MCF 10A (cell line): ENCODE results near the gene MUC12. TPM values are rescaled to one million over a fixed set of nuclear protein-coding genes. Genes with fewer than 3 reads are reported as not detected.
"Not testable (repeated sequence)": the region's sequence is repeated elsewhere in the genome, so short reads cannot be mapped to it uniquely, and the experiment has no call there.

ENCODE experiments used
- Bru-seq: library from RNA; stranded (reverse); fragments of 400-500 nt; gene quantifications from one replicate; lab custom pipeline; 2021; lab: Mats Ljungman, UMichigan
- BruChase-seq, 2 experiments: library from RNA; stranded (reverse); fragments of 400-500 nt; gene quantifications; one replicate each; lab custom pipeline; 2021; lab: Mats Ljungman, UMichigan
- BruUV-seq: library from RNA; stranded (reverse); fragments of 400-500 nt; replicated peaks from 2 replicates; lab custom pipeline; 2021; lab: Mats Ljungman, UMichigan
- CTCF ChIA-PET: fragments of 300-600 bp; sonication (Branson Sonifier 250); formaldehyde crosslinking; extraction: SDS; loops from one replicate; lab custom pipeline; 2021; ENCODE audit warnings: antibody characterized with exemption, inconsistent platforms; lab: Yijun Ruan, JAX
- POLR2A ChIA-PET: fragments of 300-600, 350-650 bp; sonication (Branson Sonifier 250); formaldehyde crosslinking; extraction: SDS; loops from one replicate; lab custom pipeline; 2020; ENCODE audit warnings: antibody characterized with exemption, inconsistent platforms; lab: Yijun Ruan, JAX
- DNase-seq: peaks from one replicate; pipeline ENCODE4 v3.0.0-alpha.2; 2018; ENCODE audit not compliant: unreplicated experiment
- H3K27ac Mint-ChIP-seq: one replicate; pipeline ENCODE4 v1.8.0; 2022; ENCODE audit warnings: mild to moderate bottlenecking, low read depth, mixed read lengths; ENCODE audit not compliant: unreplicated experiment
- H3K27me3 Mint-ChIP-seq: one replicate; pipeline ENCODE4 v1.8.0; 2022; ENCODE audit warnings: mixed read lengths; ENCODE audit not compliant: insufficient read depth, unreplicated experiment
- H3K36me3 Mint-ChIP-seq: one replicate; pipeline ENCODE4 v1.8.0; 2022; ENCODE audit warnings: mild to moderate bottlenecking, moderate library complexity, mixed read lengths; ENCODE audit not compliant: insufficient read depth, unreplicated experiment
- H3K4me1 Mint-ChIP-seq: one replicate; pipeline ENCODE4 v1.8.0; 2022; ENCODE audit warnings: mixed read lengths; ENCODE audit not compliant: insufficient read depth, unreplicated experiment
- H3K4me3 Mint-ChIP-seq: one replicate; pipeline ENCODE4 v1.8.0; 2022; ENCODE audit warnings: mild to moderate bottlenecking, moderate library complexity, mixed read lengths; ENCODE audit not compliant: unreplicated experiment
- H3K9me3 Mint-ChIP-seq: one replicate; pipeline ENCODE4 v1.8.0; 2022; ENCODE audit warnings: mixed read lengths; ENCODE audit not compliant: unreplicated experiment
- CTCF ChIP-seq: fragments of 200-600 bp; IDR thresholded peaks from one replicate; pipeline ENCODE4 v1.8.0; 2022; ENCODE audit warnings: antibody characterized with exemption, mild to moderate bottlenecking; ENCODE audit not compliant: unreplicated experiment
- intact Hi-C: fragments of 100-400 bp; cut with micrococcal nuclease; formaldehyde crosslinking; loops from 2 replicates; pipeline ENCODE4 v1.14.1; 2022
- long read RNA-seq: library from polyadenylated mRNA; stranded (forward); transcript quantifications from one replicate; pipeline ENCODE4 v2.0.0, GENCODE V29; 2022
- total RNA-seq: library from RNA; stranded (reverse); gene quantifications from 2 replicates; pipeline ENCODE4 v1.2.3, GENCODE V29; 2022

The MUC12 gene
- total RNA-seq (not detected in 2 replicates), Bru-seq, nascent RNA (percentile 2 among the genes with signal in this experiment), BruChase-seq, experiment 1, labeled RNA remaining after a 6-hour chase (not detected), BruChase-seq, experiment 2, labeled RNA remaining after a 2-hour chase (not detected)
- long read RNA-seq: 0 reads

GRCh38 chr7:100969066-100969615, at the start of gene MUC12:
TSS of gene MUC12 (plus strand) at chr7:100969565. CDS start at chr7:100969623, 58 bp downstream.
- POLR2A ChIA-PET: no interaction called here
- no peak within 1 kb of the TSS for H3K27ac Mint-ChIP-seq
- CTCF ChIA-PET: interaction anchor here (1.3 kb wide), 1 partner anchor 11 kb away, joined by 3 read pairs; no protein-coding TSS in a partner anchor
- intact Hi-C loops: no loop called here
- TF ChIP-seq CTCF: no peak
- H3K9me3 Mint-ChIP-seq: no peaks in the 10 kb centered on the region
- no peak within 1 kb of the TSS for H3K4me3 Mint-ChIP-seq
- H3K27me3 Mint-ChIP-seq: peaks cover 73% of the 10 kb centered on the region
- peaks cover 12% of the 10 kb centered on the region for H3K4me1 Mint-ChIP-seq
- no peak for DNase-seq
- no peaks in the 10 kb centered on the region for H3K36me3 Mint-ChIP-seq
- BruUV-seq: no TSS peak

- H3K4me1 Mint-ChIP-seq, H3K27ac Mint-ChIP-seq, intact Hi-C loops, H3K36me3 Mint-ChIP-seq, H3K4me3 Mint-ChIP-seq, DNase-seq, POLR2A ChIA-PET, CTCF ChIA-PET, H3K9me3 Mint-ChIP-seq, BruUV-seq: not testable (repeated sequence)
- peaks cover 43% of the 10 kb centered on the region for H3K27me3 Mint-ChIP-seq
These were observed 49.5 kb upstream of the MUC12 start for GRCh38 chr7:100919779-100920437.

- POLR2A ChIA-PET: no interaction called here
- BruUV-seq: no TSS peak
- no peaks in the 10 kb centered on the region for H3K9me3 Mint-ChIP-seq
- no peak overlapping the region for H3K4me3 Mint-ChIP-seq
- TF ChIP-seq CTCF: no peak
- H3K4me1 Mint-ChIP-seq: no peaks in the 10 kb centered on the region
- DNase-seq: no peak
- H3K27me3 Mint-ChIP-seq: peaks cover 43% of the 10 kb centered on the region
- CTCF ChIA-PET: no interaction called here
- H3K27ac Mint-ChIP-seq: no peak overlapping the region
- no peaks in the 10 kb centered on the region for H3K36me3 Mint-ChIP-seq
- intact Hi-C loops: no loop called here
These were observed 48.3 kb upstream of the MUC12 start for GRCh38 chr7:100921039-100921438.

GRCh38 chr7:100923616-100924015, 45.7 kb upstream of the MUC12 start:
- H3K27ac Mint-ChIP-seq, CTCF ChIA-PET, BruUV-seq, intact Hi-C loops, H3K9me3 Mint-ChIP-seq, POLR2A ChIA-PET, DNase-seq, H3K36me3 Mint-ChIP-seq, H3K4me3 Mint-ChIP-seq, H3K4me1 Mint-ChIP-seq: not testable (repeated sequence)
- H3K27me3 Mint-ChIP-seq: peaks cover 43% of the 10 kb centered on the region

GRCh38 chr7:100929808-100930174, 39.6 kb upstream of the MUC12 start:
- no peaks in the 10 kb centered on the region for H3K9me3 Mint-ChIP-seq
- H3K36me3 Mint-ChIP-seq: no peaks in the 10 kb centered on the region
- no peaks in the 10 kb centered on the region for H3K4me1 Mint-ChIP-seq
- no peak for TF ChIP-seq CTCF
- ChIA-PET POLR2A (no interaction called here), CTCF (no interaction called here)
- H3K27ac Mint-ChIP-seq: no peak overlapping the region
- no peaks in the 10 kb centered on the region for H3K27me3 Mint-ChIP-seq
- DNase-seq: no peak
- intact Hi-C loops: no loop called here
- H3K4me3 Mint-ChIP-seq: no peak overlapping the region
- no TSS peak for BruUV-seq
